GM12875 (cell line): ENCODE measurements around the gene TP53.

Experiments used
- H3K4me3 ChIP-seq: one replicate; pipeline ENCODE4 v1.5.1; 2011; ENCODE audit warnings: low read depth, low read length, control low read depth
- TF ChIP-seq, protein P1 (sequence below): IDR thresholded peaks from 2 replicates; pipeline ENCODE4 v1.5.1; 2011; ENCODE audit warnings: low read depth, mild to moderate bottlenecking, control low read depth, inconsistent platforms, low read length, moderate library complexity, borderline replicate concordance; ENCODE audit not compliant: insufficient read depth

TP53 gene

DNA sequence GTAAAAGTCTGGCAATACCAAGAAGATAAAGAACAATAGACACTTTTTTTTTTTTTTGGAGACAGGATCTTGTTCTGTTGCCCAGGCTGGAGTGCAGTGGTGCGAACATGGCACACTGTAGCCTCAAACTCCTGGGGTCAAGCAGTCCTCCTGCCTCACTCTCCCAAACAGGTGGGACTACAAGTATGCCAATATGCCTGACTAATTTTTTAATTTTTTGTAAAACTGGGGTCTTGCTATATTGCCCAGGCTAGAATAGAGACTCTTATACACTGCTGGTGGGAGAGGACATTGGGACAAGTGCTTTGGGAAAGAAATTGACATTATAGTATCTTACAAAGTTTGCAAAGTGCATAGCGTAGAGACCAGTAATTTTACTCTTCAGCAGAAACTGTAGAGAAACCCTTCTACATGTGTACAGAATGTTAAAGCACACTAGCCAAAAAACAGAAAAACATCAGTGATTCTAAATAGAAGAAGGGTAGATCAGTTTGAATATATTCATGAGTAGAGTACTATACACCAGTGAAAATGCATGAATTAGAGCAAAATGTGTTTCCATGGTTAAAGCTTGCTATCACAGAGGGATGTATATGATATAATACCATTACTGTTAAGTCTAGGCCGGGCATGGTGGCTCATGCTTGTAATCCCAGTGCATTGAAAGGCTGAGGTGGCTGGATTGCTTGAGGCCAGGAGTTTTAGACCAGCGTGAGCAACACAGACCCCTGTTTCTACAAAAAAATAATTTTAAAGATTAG is 10.7 kb upstream of the TP53 start:
- H3K4me3 ChIP-seq, result no peak overlapping the region
- TF ChIP-seq, protein P1, sequence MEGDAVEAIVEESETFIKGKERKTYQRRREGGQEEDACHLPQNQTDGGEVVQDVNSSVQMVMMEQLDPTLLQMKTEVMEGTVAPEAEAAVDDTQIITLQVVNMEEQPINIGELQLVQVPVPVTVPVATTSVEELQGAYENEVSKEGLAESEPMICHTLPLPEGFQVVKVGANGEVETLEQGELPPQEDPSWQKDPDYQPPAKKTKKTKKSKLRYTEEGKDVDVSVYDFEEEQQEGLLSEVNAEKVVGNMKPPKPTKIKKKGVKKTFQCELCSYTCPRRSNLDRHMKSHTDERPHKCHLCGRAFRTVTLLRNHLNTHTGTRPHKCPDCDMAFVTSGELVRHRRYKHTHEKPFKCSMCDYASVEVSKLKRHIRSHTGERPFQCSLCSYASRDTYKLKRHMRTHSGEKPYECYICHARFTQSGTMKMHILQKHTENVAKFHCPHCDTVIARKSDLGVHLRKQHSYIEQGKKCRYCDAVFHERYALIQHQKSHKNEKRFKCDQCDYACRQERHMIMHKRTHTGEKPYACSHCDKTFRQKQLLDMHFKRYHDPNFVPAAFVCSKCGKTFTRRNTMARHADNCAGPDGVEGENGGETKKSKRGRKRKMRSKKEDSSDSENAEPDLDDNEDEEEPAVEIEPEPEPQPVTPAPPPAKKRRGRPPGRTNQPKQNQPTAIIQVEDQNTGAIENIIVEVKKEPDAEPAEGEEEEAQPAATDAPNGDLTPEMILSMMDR, result no peak

DNA sequence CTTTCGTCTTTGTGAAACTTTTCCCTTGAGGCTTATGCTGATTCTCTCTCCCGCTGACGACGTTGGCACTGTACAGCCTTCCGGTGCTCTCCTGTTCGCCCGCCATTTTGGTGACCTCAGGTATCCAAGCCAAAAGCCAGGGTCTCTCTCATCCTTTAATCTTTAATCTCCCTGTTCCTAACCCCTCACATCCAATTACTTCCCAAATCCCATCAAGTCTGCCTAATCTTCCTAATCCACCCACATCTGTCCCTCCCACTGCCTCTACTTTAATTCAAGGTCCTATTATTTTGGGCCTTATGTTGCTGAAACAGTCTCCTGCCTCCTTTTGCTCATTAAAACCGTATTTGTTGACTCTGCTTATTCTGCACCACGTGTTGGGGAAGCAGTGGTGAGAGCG is 8.3 kb upstream of the TP53 start:
- H3K4me3 ChIP-seq, result no peak overlapping the region
- TF ChIP-seq, protein P1, result no peak

DNA sequence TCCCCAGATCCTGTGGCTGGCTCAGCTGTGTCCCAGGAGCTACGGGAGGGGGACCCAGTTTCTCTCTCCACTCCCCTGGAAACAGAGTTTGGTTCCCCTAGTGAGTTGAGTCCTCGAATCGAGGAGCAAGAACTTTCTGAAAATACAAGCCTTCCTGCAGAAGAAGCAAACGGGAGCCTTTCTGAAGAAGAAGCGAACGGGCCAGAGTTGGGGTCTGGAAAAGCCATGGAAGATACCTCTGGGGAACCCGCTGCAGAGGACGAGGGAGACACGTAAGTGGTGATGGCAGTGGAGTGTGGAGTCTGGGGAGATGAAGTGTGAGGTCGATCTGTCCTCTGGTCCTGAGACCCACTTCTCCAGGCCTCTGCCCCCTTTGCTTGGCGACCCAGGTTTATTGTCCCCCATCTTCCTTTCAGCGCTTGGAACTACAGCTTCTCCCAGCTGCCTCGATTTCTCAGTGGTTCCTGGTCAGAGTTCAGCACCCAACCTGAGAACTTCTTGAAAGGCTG is 1.6 kb upstream of the TP53 start:
- TF ChIP-seq, protein P1, result no peak
- peak overlapping the region; percentile 72 for H3K4me3 ChIP-seq

DNA sequence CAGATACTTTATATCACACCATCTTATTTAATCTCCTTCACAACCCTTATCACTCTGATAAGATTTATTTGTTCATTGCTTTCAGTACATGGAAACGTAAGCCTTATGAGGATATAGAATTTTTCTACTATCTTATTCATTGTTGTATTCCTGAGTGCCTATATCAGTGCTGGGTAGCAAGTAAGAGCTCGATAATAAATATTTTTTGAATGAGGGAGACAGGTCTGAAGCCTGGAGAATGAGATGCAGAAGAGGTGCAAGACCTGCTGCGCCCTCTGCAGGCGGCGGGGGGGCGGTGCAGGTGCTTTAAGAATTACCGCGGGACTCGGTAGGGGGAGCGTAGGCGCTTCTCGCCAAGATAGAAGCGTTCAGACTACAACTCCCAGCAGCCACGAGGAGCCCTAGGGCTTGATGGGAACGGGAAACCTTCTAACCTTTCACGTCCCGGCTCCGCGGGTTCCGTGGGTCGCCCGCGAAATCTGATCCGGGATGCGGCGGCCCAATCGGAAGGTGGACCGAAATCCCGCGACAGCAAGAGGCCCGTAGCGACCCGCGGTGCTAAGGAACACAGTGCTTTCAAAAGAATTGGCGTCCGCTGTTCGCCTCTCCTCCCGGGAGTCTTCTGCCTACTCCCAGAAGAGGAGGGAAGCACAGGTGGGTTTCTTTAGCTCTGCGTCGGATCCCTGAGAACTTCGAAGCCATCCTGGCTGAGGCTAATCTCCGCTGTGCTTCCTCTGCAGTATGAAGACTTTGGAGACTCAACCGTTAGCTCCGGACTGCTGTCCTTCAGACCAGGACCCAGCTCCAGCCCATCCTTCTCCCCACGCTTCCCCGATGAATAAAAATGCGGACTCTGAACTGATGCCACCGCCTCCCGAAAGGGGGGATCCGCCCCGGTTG is 868 bp upstream of the TP53 start, which contains the start of gene WRAP53:
TSS of gene WRAP53 (plus strand) at position 570 of the 900 bp plus-strand sequence. CDS start at position 742, 172 bp downstream.
- TF ChIP-seq, protein P1, result peak; percentile 95
- H3K4me3 ChIP-seq, result peak within 1 kb of the TSS; percentile 84

DNA sequence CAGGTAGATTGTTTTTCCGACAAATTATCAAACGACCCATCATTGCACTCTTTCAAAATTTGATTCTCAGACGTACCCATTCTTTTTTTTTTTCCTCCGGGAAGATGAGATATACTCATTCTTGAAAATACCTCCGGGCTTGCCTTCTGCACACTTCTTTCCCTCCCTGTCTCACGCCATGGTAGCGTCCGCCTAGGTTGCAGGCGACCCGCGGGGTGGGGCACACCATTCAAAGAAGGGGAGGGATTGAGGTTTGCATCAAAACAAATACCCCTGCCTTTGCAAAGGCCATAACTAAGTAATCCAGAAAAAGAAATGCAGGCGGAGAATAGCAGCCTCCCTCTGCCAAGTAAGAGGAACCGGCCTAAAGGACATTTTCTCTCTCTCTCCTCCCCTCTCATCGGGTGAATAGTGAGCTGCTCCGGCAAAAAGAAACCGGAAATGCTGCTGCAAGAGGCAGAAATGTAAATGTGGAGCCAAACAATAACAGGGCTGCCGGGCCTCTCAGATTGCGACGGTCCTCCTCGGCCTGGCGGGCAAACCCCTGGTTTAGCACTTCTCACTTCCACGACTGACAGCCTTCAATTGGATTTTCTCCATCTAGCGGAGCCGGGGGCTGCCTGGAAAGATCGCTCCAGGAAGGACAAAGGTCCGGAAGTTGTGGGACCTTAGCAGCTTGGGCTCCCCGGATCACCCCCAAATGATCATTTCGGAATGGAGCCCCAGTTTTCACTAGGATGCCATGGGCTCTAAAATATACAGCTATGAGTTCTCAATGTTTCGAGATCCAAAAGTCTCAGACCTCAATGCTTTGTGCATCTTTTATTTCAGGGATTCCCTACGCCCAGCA is 843 bp downstream of the TP53 start:
- peak overlapping the region; percentile 84 for H3K4me3 ChIP-seq

DNA sequence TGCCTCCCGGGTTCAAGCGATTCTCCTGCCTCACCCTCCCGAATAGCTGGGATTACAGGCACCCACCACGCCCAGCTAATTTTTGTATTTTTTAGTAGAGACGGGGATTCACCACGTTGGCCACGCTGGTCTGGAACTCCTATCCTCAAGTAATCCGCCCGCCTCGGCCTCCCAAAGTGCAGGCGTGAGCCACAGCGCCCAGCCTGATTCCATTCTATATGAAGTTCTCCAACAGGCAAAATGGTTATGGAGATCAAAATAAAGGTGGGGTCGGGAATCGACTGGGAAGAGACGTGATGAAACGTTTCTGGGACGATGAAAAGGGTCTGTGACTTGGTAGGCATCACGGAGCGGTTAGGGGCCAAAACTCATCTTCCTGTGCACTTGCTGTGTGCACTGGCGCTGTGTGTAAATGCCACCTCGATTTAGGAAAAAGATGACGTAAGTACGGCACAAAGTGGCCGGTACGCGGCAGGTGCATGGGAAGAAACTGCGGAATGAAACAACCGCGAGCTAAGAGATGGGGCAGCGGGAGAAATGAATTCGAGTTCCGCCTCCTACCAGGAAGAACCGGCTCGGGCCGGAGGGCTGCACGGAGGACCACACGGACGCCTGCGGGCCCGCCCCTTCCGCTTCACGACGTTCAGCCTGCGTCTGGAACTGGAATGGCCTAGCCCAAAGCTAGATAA is 1.6 kb downstream of the TP53 start:
- TF ChIP-seq, protein P1, result no peak
- peak overlapping the region; percentile 84 for H3K4me3 ChIP-seq

More for the DNA sequence above, 843 bp downstream of the TP53 start:
- TF ChIP-seq, protein P1, result no peak
